SHP77 treated with DMSO at 0.1 percent for 48 hours (cell line): Measurements from ENCODE around the gene C17orf50.

ENCODE experiments used
- DNase-seq: peaks from one replicate; lab custom pipeline; 2025; lab: John Stamatoyannopoulos, UW

Gene C17orf50

GRCh38 chr17:35760587-35760986 is at the start of gene C17orf50:
Gene C17orf50, plus strand, starts transcription at chr17:35760887. Its CDS starts 55 bp downstream, at chr17:35760942.
- DNase-seq, result no peak

- DNase-seq, result no peak
Observed at GRCh38 chr17:35710950-35711349, 49.7 kb upstream of the C17orf50 start.

- no peak for DNase-seq
Observed at GRCh38 chr17:35713069-35713728, 47.5 kb upstream of the C17orf50 start.

GRCh38 chr17:35714988-35715387 is 45.7 kb upstream of the C17orf50 start:
- no peak for DNase-seq

- DNase-seq, result no peak
Observed at GRCh38 chr17:35715416-35715815, 45.3 kb upstream of the C17orf50 start.

GRCh38 chr17:35716173-35716572 is 44.5 kb upstream of the C17orf50 start:
- DNase-seq, result no peak

- no peak for DNase-seq
Observed at GRCh38 chr17:35716897-35717465, 43.7 kb upstream of the C17orf50 start.

- DNase-seq, result no peak
Observed at GRCh38 chr17:35717475-35717874, 43.2 kb upstream of the C17orf50 start.

- DNase-seq, result no peak
Observed at GRCh38 chr17:35723735-35724134, 37.0 kb upstream of the C17orf50 start.

- DNase-seq, result no peak
Observed at GRCh38 chr17:35725058-35725457, 35.6 kb upstream of the C17orf50 start.

GRCh38 chr17:35725802-35726126 is 34.9 kb upstream of the C17orf50 start:
- no peak for DNase-seq

- DNase-seq, result no peak
Observed at GRCh38 chr17:35726127-35726952, 34.3 kb upstream of the C17orf50 start.

GRCh38 chr17:35726953-35727460 is 33.7 kb upstream of the C17orf50 start:
- no peak for DNase-seq

GRCh38 chr17:35727635-35728034 is 33.1 kb upstream of the C17orf50 start:
- no peak for DNase-seq

GRCh38 chr17:35728551-35728950 is 32.1 kb upstream of the C17orf50 start:
- no peak for DNase-seq

- DNase-seq, result no peak
Observed at GRCh38 chr17:35729405-35729833, 31.3 kb upstream of the C17orf50 start.

GRCh38 chr17:35730400-35731005 is 30.2 kb upstream of the C17orf50 start:
- no peak for DNase-seq

- no peak for DNase-seq
Observed at GRCh38 chr17:35731239-35731916, 29.3 kb upstream of the C17orf50 start, which contains the start of gene RASL10B. Gene RASL10B, plus strand, starts transcription at chr17:35731639. Its CDS starts 3,546 bp downstream, at chr17:35735185.

- no peak for DNase-seq
Observed at GRCh38 chr17:35731917-35732805, 28.5 kb upstream of the C17orf50 start.

GRCh38 chr17:35732806-35733136 is 27.9 kb upstream of the C17orf50 start:
- no peak for DNase-seq

- DNase-seq, result no peak
Observed at GRCh38 chr17:35733366-35733765, 27.3 kb upstream of the C17orf50 start.
